ENCODE data around the gene BLTP2. TPM values are rescaled to one million over a fixed set of nuclear protein-coding genes. Genes with fewer than 3 reads are reported as not detected.
A peak's percentile ranks its signal among the peaks of the same experiment; 100 is the strongest.

BLTP2 gene
- total and polyA plus RNA-seq, 10 of the 15 experiments (the other 5 are each of a cell fraction or from before 2014, with no cell fraction given): 14.2 to 151 (median 78.1) TPM

- TF ChIP-seq MTA3 (IDR thresholded peaks at IDR 0.05; ENCODE audit: borderline replicate concordance, low read length): no peak; the same call in 1 of the 2 replicates
- no peak for TF ChIP-seq MYB (IDR thresholded peaks at IDR 0.05; ENCODE audit: borderline replicate concordance, low read depth, low read length)
- TF ChIP-seq PML (IDR thresholded peaks at IDR 0.05; ENCODE audit: low read length): peak; percentile 67; the same call in 1 of the 2 replicates
- TF ChIP-seq SMARCA5 (IDR thresholded peaks at IDR 0.05): no peak
- TF ChIP-seq, protein P1, sequence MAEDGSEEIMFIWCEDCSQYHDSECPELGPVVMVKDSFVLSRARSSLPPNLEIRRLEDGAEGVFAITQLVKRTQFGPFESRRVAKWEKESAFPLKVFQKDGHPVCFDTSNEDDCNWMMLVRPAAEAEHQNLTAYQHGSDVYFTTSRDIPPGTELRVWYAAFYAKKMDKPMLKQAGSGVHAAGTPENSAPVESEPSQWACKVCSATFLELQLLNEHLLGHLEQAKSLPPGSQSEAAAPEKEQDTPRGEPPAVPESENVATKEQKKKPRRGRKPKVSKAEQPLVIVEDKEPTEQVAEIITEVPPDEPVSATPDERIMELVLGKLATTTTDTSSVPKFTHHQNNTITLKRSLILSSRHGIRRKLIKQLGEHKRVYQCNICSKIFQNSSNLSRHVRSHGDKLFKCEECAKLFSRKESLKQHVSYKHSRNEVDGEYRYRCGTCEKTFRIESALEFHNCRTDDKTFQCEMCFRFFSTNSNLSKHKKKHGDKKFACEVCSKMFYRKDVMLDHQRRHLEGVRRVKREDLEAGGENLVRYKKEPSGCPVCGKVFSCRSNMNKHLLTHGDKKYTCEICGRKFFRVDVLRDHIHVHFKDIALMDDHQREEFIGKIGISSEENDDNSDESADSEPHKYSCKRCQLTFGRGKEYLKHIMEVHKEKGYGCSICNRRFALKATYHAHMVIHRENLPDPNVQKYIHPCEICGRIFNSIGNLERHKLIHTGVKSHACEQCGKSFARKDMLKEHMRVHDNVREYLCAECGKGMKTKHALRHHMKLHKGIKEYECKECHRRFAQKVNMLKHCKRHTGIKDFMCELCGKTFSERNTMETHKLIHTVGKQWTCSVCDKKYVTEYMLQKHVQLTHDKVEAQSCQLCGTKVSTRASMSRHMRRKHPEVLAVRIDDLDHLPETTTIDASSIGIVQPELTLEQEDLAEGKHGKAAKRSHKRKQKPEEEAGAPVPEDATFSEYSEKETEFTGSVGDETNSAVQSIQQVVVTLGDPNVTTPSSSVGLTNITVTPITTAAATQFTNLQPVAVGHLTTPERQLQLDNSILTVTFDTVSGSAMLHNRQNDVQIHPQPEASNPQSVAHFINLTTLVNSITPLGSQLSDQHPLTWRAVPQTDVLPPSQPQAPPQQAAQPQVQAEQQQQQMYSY (CRISPR knock-in tag; IDR thresholded peaks at IDR 0.05): no peak
- no peak for TF ChIP-seq RB1 (IDR thresholded peaks at IDR 0.05; ENCODE audit: borderline replicate concordance)
- no peak for TF ChIP-seq BCL11A (IDR thresholded peaks at IDR 0.05; ENCODE audit: low read depth, low read length)
- no peak for TF ChIP-seq RBBP5 (conservative IDR thresholded peaks at IDR 0.05)
- TF ChIP-seq SMC3 (IDR thresholded peaks at IDR 0.05; ENCODE audit: borderline replicate concordance, low read length): no peak
- no peak for TF ChIP-seq NFIC (IDR thresholded peaks at IDR 0.05; ENCODE audit: low read depth, low read length)
- no peak for TF ChIP-seq IKZF1 (conservative IDR thresholded peaks at IDR 0.05)
- no peak for TF ChIP-seq SPI1 (IDR thresholded peaks at IDR 0.05; ENCODE audit: borderline replicate concordance, insufficient read depth, low read depth, low read length)
- no peak for TF ChIP-seq TCF7 (IDR thresholded peaks at IDR 0.05; ENCODE audit: borderline replicate concordance)
- no peak for TF ChIP-seq ZNF24 (IDR thresholded peaks at IDR 0.05)
- no peak for TF ChIP-seq FOS (IDR thresholded peaks at IDR 0.05; ENCODE audit: borderline replicate concordance, extremely low read depth, insufficient read length)
- TF ChIP-seq YY1 (IDR thresholded peaks at IDR 0.05; ENCODE audit: low read depth, low read length): peak; percentile 93
- TF ChIP-seq RCOR1 (conservative IDR thresholded peaks at IDR 0.05; ENCODE audit: low read depth, low read length): no peak
- no peak for TF ChIP-seq CEBPB (IDR thresholded peaks at IDR 0.05; ENCODE audit: borderline replicate concordance in 1 of 2, low read depth in 2 of 2, low read length in 2 of 2)
- no peak for TF ChIP-seq CEBPZ (IDR thresholded peaks at IDR 0.05; ENCODE audit: low read depth, low read length)
- no peak for TF ChIP-seq JUND (IDR thresholded peaks at IDR 0.05; ENCODE audit: low read depth, low read length)
- no peak for TF ChIP-seq EGR1 (IDR thresholded peaks at IDR 0.05; ENCODE audit: borderline replicate concordance in 1 of 2, low read depth in 2 of 2, low read length in 2 of 2)
- peak; percentile 95 for TF ChIP-seq SIN3A (IDR thresholded peaks at IDR 0.05; ENCODE audit: low read depth, low read length)
- peak; percentile 59; the same call in 1 of the 2 replicates for TF ChIP-seq DPF2 (IDR thresholded peaks at IDR 0.05)
- TF ChIP-seq CHD2 (IDR thresholded peaks at IDR 0.05; ENCODE audit: borderline replicate concordance, low read depth, low read length): peak; percentile 60; the same call in 1 of the 2 replicates
- no peak for TF ChIP-seq MLLT1 (IDR thresholded peaks at IDR 0.05)
Measured at GRCh38 chr17:28598799-28599310, 46.1 kb downstream of the BLTP2 start, which contains the start of gene SPAG5 (continued).
